ENCODE measurements around the gene ZNF205. TPM values are rescaled to one million over a fixed set of nuclear protein-coding genes. Genes with fewer than 3 reads are reported as not detected.
A peak's percentile ranks its signal among the peaks of the same experiment; 100 is the strongest.

Gene ZNF205
- total and polyA plus RNA-seq, 2 of the 13 experiments (the other 11 are each of a cell fraction or from before 2014, with no cell fraction given), result 5.8 to 10.2 TPM

GRCh38 chr16:3143598-3144320 is 31.4 kb downstream of the ZNF205 start (continued):
- TF ChIP-seq ZNF800 (CRISPR knock-in tag; IDR thresholded peaks at IDR 0.05) (no peak), ZNF530 (CRISPR knock-in tag; IDR thresholded peaks at IDR 0.05; ENCODE audit: low read depth) (no peak), ZFY (CRISPR knock-in tag; IDR thresholded peaks at IDR 0.05) (peak; percentile 51), HNF1B (CRISPR knock-in tag; IDR thresholded peaks at IDR 0.05) (no peak), THAP7 (CRISPR knock-in tag; IDR thresholded peaks at IDR 0.05) (no peak), SPEN (CRISPR knock-in tag; IDR thresholded peaks at IDR 0.05; ENCODE audit: low read depth) (peak; percentile 75), ZNF513 (CRISPR knock-in tag; conservative IDR thresholded peaks at IDR 0.05) (no peak), TOPORS (CRISPR knock-in tag; IDR thresholded peaks at IDR 0.05) (no peak), ZNF10 (CRISPR knock-in tag; IDR thresholded peaks at IDR 0.05; ENCODE audit: borderline replicate concordance, low read depth) (no peak), JDP2 (CRISPR knock-in tag; IDR thresholded peaks at IDR 0.05; ENCODE audit: borderline replicate concordance) (no peak), ZNF652 (CRISPR knock-in tag; IDR thresholded peaks at IDR 0.05; ENCODE audit: borderline replicate concordance, low read depth) (no peak), ZNF580 (CRISPR knock-in tag; IDR thresholded peaks at IDR 0.05; ENCODE audit: borderline replicate concordance, low read depth) (0 out of 2 replicates have a peak, but pooled peaks have one; percentile 31), HOMEZ (CRISPR knock-in tag; IDR thresholded peaks at IDR 0.05; ENCODE audit: low read depth) (no peak), ETS1 (CRISPR knock-in tag; IDR thresholded peaks at IDR 0.05) (no peak), ZC3H13 (CRISPR knock-in tag; IDR thresholded peaks at IDR 0.05) (no peak), ZFP91 (CRISPR knock-in tag; IDR thresholded peaks at IDR 0.05; ENCODE audit: borderline replicate concordance) (peak; percentile 75; the same call in 1 of the 2 replicates), FOXA3 (CRISPR knock-in tag; IDR thresholded peaks at IDR 0.05) (no peak)

Measured in HepG2 (cell line).